ENCODE measurements around the gene PARVG.

The PARVG gene

DNA sequence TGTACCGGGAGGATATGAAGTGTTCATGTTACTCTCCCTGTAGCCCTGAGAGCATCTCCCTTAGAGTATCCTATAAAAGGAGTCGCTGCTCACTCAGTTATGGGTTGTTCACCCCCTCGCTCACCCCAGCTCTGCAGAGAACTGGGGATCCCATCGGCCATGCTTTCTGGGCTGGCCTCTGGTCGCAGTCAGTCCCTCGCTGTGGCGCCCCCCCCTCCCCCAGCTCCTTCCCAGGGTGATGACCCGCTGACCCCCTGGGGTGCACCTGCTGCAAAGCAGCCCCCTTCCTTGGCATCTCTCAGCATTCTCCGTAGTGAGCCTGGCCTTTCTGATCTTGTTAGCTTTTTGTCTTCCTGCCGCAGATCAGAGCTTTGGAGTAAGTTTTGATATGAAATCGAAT is 10.3 kb upstream of the PARVG start:
- Histone ChIP-seq H3K4me3 (replicated peaks; ENCODE audit: insufficient read depth, low read length) (no peak overlapping the region), H3K27ac (replicated peaks) (no peak overlapping the region), H3K27me3 (ENCODE audit: insufficient read depth, poor library complexity, severe bottlenecking) (no peaks in the 10 kb centered on the region)
- no peak for DNase-seq (ENCODE audit: low read depth in 1 of 2, low spot score in 1 of 2)
- TF ChIP-seq, protein P1, sequence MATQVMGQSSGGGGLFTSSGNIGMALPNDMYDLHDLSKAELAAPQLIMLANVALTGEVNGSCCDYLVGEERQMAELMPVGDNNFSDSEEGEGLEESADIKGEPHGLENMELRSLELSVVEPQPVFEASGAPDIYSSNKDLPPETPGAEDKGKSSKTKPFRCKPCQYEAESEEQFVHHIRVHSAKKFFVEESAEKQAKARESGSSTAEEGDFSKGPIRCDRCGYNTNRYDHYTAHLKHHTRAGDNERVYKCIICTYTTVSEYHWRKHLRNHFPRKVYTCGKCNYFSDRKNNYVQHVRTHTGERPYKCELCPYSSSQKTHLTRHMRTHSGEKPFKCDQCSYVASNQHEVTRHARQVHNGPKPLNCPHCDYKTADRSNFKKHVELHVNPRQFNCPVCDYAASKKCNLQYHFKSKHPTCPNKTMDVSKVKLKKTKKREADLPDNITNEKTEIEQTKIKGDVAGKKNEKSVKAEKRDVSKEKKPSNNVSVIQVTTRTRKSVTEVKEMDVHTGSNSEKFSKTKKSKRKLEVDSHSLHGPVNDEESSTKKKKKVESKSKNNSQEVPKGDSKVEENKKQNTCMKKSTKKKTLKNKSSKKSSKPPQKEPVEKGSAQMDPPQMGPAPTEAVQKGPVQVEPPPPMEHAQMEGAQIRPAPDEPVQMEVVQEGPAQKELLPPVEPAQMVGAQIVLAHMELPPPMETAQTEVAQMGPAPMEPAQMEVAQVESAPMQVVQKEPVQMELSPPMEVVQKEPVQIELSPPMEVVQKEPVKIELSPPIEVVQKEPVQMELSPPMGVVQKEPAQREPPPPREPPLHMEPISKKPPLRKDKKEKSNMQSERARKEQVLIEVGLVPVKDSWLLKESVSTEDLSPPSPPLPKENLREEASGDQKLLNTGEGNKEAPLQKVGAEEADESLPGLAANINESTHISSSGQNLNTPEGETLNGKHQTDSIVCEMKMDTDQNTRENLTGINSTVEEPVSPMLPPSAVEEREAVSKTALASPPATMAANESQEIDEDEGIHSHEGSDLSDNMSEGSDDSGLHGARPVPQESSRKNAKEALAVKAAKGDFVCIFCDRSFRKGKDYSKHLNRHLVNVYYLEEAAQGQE (IDR thresholded peaks at IDR 0.05; ENCODE audit: insufficient replicate concordance, low read depth), result no peak
- no peak for TF ChIP-seq POLR2AphosphoS5 (IDR thresholded peaks at IDR 0.05; ENCODE audit: low read depth)
- no peak for TF ChIP-seq SPI1 (IDR thresholded peaks at IDR 0.05; ENCODE audit: borderline replicate concordance, low read depth)
- no peak for TF ChIP-seq GABPA (IDR thresholded peaks at IDR 0.05; ENCODE audit: low read depth)
- TF ChIP-seq, protein P2, sequence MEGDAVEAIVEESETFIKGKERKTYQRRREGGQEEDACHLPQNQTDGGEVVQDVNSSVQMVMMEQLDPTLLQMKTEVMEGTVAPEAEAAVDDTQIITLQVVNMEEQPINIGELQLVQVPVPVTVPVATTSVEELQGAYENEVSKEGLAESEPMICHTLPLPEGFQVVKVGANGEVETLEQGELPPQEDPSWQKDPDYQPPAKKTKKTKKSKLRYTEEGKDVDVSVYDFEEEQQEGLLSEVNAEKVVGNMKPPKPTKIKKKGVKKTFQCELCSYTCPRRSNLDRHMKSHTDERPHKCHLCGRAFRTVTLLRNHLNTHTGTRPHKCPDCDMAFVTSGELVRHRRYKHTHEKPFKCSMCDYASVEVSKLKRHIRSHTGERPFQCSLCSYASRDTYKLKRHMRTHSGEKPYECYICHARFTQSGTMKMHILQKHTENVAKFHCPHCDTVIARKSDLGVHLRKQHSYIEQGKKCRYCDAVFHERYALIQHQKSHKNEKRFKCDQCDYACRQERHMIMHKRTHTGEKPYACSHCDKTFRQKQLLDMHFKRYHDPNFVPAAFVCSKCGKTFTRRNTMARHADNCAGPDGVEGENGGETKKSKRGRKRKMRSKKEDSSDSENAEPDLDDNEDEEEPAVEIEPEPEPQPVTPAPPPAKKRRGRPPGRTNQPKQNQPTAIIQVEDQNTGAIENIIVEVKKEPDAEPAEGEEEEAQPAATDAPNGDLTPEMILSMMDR (IDR thresholded peaks at IDR 0.05; ENCODE audit: insufficient read depth, low read length), result no peak

DNA sequence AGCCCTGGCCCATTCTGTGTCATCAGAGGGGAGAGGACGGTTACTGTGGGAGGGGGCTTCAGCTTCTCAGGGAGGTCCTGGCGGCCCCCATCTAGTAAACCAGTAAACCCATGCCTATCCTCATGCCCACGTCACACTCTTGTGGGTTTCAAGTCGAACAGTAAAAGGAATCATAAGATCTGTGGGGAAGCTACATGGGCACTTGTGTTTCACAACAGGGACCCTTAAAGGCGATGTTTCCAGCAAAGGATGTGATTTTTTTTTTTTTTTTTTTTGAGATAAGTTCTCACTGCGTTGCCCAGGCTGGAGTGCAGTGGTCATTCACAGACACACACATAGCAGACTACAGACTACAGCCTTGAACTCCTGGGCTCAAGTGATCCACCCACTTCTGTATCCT is 9.2 kb upstream of the PARVG start:
- H3K27ac ChIP-seq (replicated peaks), result peak overlapping the region; percentile 96
- H3K4me3 ChIP-seq (replicated peaks; ENCODE audit: insufficient read depth, low read length), result no peak overlapping the region

DNA sequence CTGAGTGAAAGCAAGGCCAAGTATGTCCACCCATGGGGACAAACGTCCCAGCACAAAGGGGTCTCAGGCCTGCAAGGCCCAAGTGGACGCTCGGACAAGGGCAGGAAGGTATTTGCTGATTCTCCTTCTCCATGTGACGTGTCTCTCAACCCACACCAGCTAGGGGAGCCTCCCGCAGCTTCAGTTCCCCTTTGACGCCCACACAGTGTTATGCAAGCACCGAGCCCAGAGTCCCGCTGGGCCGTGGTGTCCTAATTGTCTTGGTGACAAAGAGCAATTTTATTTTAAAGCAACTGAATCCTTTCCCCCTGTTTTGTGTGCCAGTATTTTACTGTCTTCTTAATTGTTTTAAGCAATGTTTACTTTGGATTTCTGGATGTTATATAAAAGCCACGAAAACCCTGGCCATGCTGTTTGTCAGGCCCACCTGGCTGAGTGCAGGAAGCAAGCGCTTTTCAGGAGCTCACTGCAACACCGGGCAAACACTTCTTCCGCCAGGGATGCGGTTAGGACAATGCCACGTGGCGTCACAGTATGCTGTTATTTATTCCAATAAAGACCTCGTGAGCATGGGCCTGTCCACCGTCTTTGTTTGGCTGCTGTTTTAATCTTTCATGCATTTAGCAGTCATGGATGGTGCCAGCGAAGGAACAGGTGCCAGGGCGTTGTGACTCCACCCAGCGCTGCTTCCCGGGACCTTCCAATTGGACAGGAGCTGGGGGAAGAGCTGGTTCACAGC is 8.2 kb upstream of the PARVG start:
- Histone ChIP-seq H3K27me3 (ENCODE audit: insufficient read depth, poor library complexity, severe bottlenecking) (no peaks in the 10 kb centered on the region), H3K4me3 (replicated peaks; ENCODE audit: insufficient read depth, low read length) (peak overlapping the region; percentile 52), H3K27ac (replicated peaks) (peak overlapping the region; percentile 96)
- TF ChIP-seq GABPA (IDR thresholded peaks at IDR 0.05; ENCODE audit: low read depth), result peak; percentile 68
- TF ChIP-seq, protein P2 (IDR thresholded peaks at IDR 0.05; ENCODE audit: insufficient read depth, low read length), result no peak
- peak; percentile 93 for TF ChIP-seq SPI1 (IDR thresholded peaks at IDR 0.05; ENCODE audit: borderline replicate concordance, low read depth)
- peak; percentile 70; the same call in 1 of the 2 replicates for TF ChIP-seq POLR2AphosphoS5 (IDR thresholded peaks at IDR 0.05; ENCODE audit: low read depth)
- TF ChIP-seq, protein P1 (IDR thresholded peaks at IDR 0.05; ENCODE audit: insufficient replicate concordance, low read depth), result peak; percentile 34
- peak; percentile 93 to 97 for DNase-seq (ENCODE audit: low read depth in 1 of 2, low spot score in 1 of 2)

More for the DNA sequence above, 9.2 kb upstream of the PARVG start:
- no peaks in the 10 kb centered on the region for H3K27me3 ChIP-seq (ENCODE audit: insufficient read depth, poor library complexity, severe bottlenecking)
- TF ChIP-seq GABPA (IDR thresholded peaks at IDR 0.05; ENCODE audit: low read depth), result no peak
- TF ChIP-seq, protein P2 (IDR thresholded peaks at IDR 0.05; ENCODE audit: insufficient read depth, low read length), result no peak
- TF ChIP-seq POLR2AphosphoS5 (IDR thresholded peaks at IDR 0.05; ENCODE audit: low read depth), result no peak
- TF ChIP-seq, protein P1 (IDR thresholded peaks at IDR 0.05; ENCODE audit: insufficient replicate concordance, low read depth), result no peak
- no peak for DNase-seq (ENCODE audit: low read depth in 1 of 2, low spot score in 1 of 2)

All from HL-60 (cell line).